Suprapubic skin (tissue), 4 donors: ENCODE results near the gene ZGRF1. TPM values are rescaled to one million over a fixed set of nuclear protein-coding genes. Genes with fewer than 3 reads are reported as not detected.

Source experiments
- DNase-seq, 2 donors: peaks; one replicate each; pipeline ENCODE4 v3.0.0-alpha.2; 2019; ENCODE audit warnings: low spot score in 2 of 2
- H3K27ac ChIP-seq: fragments of 200-600 bp; sonication (generic); one replicate; pipeline ENCODE4 v1.5.1; 2019
- H3K27me3 ChIP-seq: fragments of 200-600 bp; sonication (generic); one replicate; pipeline ENCODE4 v1.5.1; 2019
- H3K36me3 ChIP-seq: fragments of 200-600 bp; sonication (generic); one replicate; pipeline ENCODE4 v1.5.1; 2019
- H3K4me1 ChIP-seq: fragments of 200-600 bp; sonication (generic); one replicate; pipeline ENCODE4 v1.5.1; 2019
- H3K4me3 ChIP-seq: fragments of 200-600 bp; sonication (generic); one replicate; pipeline ENCODE4 v1.5.1; 2019; ENCODE audit warnings: mild to moderate bottlenecking
- H3K9me3 ChIP-seq: fragments of 200-600 bp; sonication (generic); one replicate; pipeline ENCODE4 v1.5.1; 2019
- EP300 ChIP-seq: sonication (generic); formaldehyde crosslinking; IDR thresholded peaks from one replicate; pipeline ENCODE4 v1.6.1; 2017; ENCODE audit warnings: antibody characterized with exemption
- POLR2A ChIP-seq, 2 donors: fragments of 450-650 bp; IDR thresholded peaks; one replicate each; pipeline ENCODE4 v1.6.1; 2017; ENCODE audit warnings: antibody characterized with exemption in 2 of 2, mild to moderate bottlenecking in 2 of 2, moderate library complexity in 2 of 2
- POLR2AphosphoS5 ChIP-seq, 3 donors: sonication (generic); formaldehyde crosslinking; IDR thresholded peaks; one replicate each; pipeline ENCODE4 v1.6.1; 2017; ENCODE audit warnings: antibody characterized with exemption in 3 of 3
- WGBS: methylation state at CpG from one replicate; pipeline ENCODE4 v1.1.5; 2018; 5-methylcytosine and 5-hydroxymethylcytosine counted together
- total RNA-seq, 4 donors: library from RNA; depleted of rRNA; stranded (reverse); fragments of >200 nt; gene quantifications; one replicate each; pipeline ENCODE4 v1.1.0, GENCODE V29; 2016
- TF ChIP-seq, protein P1 (sequence below), 2 donors: fragments of 200-600 bp in 1 of 2; fragments of 450-650 bp in 1 of 2; sonication (generic) in 1 of 2; IDR thresholded peaks; one replicate each; pipeline ENCODE4 v1.5.1; 2016 to 2019; ENCODE audit warnings: antibody characterized with exemption in 2 of 2, mild to moderate bottlenecking in 1 of 2, moderate library complexity in 1 of 2

Gene ZGRF1
- total RNA-seq, 4 donors from 2014 or later = 2.0 to 9.7 (median 6.6) TPM

- Histone ChIP-seq H3K36me3 (no peaks in the 10 kb centered on the region), H3K4me3 (no peak overlapping the region), H3K27me3 (no peaks in the 10 kb centered on the region), H3K4me1 (no peaks in the 10 kb centered on the region), H3K9me3 (no peaks in the 10 kb centered on the region), H3K27ac (no peak overlapping the region)
- DNase-seq = no peak
- no peak for TF ChIP-seq EP300
- TF ChIP-seq POLR2AphosphoS5 (IDR thresholded peaks at IDR 0.05) = no peak
- TF ChIP-seq, protein P1, sequence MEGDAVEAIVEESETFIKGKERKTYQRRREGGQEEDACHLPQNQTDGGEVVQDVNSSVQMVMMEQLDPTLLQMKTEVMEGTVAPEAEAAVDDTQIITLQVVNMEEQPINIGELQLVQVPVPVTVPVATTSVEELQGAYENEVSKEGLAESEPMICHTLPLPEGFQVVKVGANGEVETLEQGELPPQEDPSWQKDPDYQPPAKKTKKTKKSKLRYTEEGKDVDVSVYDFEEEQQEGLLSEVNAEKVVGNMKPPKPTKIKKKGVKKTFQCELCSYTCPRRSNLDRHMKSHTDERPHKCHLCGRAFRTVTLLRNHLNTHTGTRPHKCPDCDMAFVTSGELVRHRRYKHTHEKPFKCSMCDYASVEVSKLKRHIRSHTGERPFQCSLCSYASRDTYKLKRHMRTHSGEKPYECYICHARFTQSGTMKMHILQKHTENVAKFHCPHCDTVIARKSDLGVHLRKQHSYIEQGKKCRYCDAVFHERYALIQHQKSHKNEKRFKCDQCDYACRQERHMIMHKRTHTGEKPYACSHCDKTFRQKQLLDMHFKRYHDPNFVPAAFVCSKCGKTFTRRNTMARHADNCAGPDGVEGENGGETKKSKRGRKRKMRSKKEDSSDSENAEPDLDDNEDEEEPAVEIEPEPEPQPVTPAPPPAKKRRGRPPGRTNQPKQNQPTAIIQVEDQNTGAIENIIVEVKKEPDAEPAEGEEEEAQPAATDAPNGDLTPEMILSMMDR (IDR thresholded peaks at IDR 0.05) = no peak
- TF ChIP-seq POLR2A (IDR thresholded peaks at IDR 0.05) = no peak
- 96% methylated on average over 5 of the region's 5 CpGs for WGBS
Observed at GRCh38 chr4:112593438-112594133, 43.1 kb downstream of the ZGRF1 start.

DNA sequence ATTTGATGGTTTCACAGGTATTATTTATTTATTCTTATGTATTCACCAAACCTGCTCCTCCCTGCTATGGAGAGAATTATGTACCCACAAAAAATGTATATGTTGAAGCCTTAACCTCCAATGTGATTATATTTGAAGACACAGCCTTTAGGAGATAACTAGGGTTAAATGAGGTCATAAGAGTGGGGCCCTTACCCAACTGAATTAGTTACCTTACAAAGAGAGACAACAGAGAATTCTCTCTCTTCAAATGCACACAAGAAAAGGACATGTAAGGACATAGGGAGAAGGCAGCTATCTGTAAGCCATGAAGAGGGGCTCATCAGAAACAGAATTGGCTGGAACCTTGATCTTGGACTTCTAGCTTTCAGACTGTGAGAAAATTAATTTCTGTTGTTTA is 44.0 kb downstream of the ZGRF1 start:
- Histone ChIP-seq H3K27ac (no peak overlapping the region), H3K9me3 (no peaks in the 10 kb centered on the region), H3K4me3 (no peak overlapping the region), H3K4me1 (no peaks in the 10 kb centered on the region), H3K36me3 (no peaks in the 10 kb centered on the region), H3K27me3 (no peaks in the 10 kb centered on the region)
- DNase-seq = no peak
- TF ChIP-seq EP300 (no peak), POLR2A (IDR thresholded peaks at IDR 0.05) (no peak), POLR2AphosphoS5 (IDR thresholded peaks at IDR 0.05) (no peak)
- TF ChIP-seq, protein P1 (IDR thresholded peaks at IDR 0.05) = no peak

DNA sequence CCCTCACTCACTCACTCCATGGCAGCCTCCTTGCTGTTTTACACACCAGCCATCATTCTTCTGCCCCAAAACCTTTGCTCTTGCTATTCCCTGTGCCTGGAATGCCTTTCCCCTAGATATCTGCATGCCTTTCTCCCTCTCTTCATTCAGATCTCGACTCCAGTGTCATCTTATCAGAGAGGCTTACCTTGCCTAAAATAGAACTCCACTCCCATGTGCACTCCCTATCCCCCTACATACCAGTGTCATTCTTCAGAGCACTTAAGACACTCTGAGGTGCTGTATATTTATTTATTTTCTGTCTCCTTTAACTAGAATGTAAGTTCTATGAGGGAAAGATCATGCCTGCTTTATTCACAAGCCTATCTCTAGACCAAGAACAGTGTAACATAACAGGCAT is 45.1 kb downstream of the ZGRF1 start:
- Histone ChIP-seq H3K27ac (no peak overlapping the region), H3K4me3 (no peak overlapping the region), H3K9me3 (no peaks in the 10 kb centered on the region), H3K4me1 (no peaks in the 10 kb centered on the region), H3K27me3 (no peaks in the 10 kb centered on the region), H3K36me3 (no peaks in the 10 kb centered on the region)
- TF ChIP-seq POLR2A (IDR thresholded peaks at IDR 0.05) (no peak), EP300 (no peak)
- WGBS = 73% methylated on average over 1 of the region's 1 CpG
- no peak for DNase-seq

GRCh38 chr4:112589206-112589605 is 47.5 kb downstream of the ZGRF1 start:
- TF ChIP-seq, protein P1 (IDR thresholded peaks at IDR 0.05) = no peak
- TF ChIP-seq POLR2A (IDR thresholded peaks at IDR 0.05) = no peak
- no peak for TF ChIP-seq EP300
- TF ChIP-seq POLR2AphosphoS5 (IDR thresholded peaks at IDR 0.05) = no peak
- Histone ChIP-seq H3K36me3 (no peaks in the 10 kb centered on the region), H3K27ac (no peak overlapping the region), H3K27me3 (no peaks in the 10 kb centered on the region), H3K4me1 (no peaks in the 10 kb centered on the region), H3K9me3 (no peaks in the 10 kb centered on the region), H3K4me3 (no peak overlapping the region)
- DNase-seq = no peak

DNA sequence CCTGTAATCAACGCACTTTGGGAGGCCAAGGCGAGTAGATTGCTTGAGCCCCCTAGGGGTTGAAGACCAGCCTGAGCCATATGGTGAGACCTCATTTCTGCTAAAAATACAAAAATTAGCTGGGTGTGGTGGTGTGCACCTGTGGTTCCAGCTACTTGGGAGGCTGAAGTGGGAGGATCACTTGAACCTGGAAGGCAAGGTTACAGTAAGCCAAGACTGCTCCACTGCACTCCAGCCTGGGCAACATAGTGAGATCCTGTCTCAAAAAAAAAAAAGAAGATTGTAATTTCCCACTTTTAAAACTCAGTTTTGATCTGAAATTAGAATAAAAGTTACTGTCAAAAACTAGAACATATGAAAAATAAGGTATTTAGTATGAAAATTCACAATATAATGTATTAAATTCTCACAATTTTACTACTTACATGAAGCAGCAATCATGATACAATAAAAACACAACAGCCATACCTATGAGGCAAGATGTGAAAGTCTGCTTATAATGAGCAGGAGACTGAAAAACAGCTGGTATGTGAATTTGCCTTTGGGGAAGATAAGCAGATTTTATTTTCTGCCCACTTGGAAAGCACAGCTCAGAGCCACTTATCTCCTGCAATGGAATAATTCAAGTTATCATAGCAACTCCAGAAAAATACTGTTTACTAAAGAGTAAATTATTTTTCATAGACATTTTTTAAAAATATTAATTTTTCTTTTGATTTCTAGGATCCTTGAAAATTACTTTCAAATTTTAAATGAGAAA is 50.6 kb downstream of the ZGRF1 start:
- H3K36me3 ChIP-seq = peaks cover 12% of the 10 kb centered on the region
- WGBS = 97% methylated on average over 2 of the region's 2 CpGs
- no peaks in the 10 kb centered on the region for H3K27me3 ChIP-seq
- H3K4me3 ChIP-seq = no peak overlapping the region
- H3K27ac ChIP-seq = no peak overlapping the region
- H3K4me1 ChIP-seq = no peaks in the 10 kb centered on the region
- TF ChIP-seq POLR2AphosphoS5 (IDR thresholded peaks at IDR 0.05) (no peak), POLR2A (IDR thresholded peaks at IDR 0.05) (no peak), EP300 (no peak)
- TF ChIP-seq, protein P1 (IDR thresholded peaks at IDR 0.05) = no peak
- no peaks in the 10 kb centered on the region for H3K9me3 ChIP-seq
- DNase-seq = no peak
